ENCODE measurements around the gene INPP5A. TPM values are rescaled to one million over a fixed set of nuclear protein-coding genes. Genes with fewer than 3 reads are reported as not detected.

Gene INPP5A
- total RNA-seq, 2 donors from 2014 or later = 20.7 to 26.7 TPM

GRCh38 chr10:132728321-132728720, 190.7 kb downstream of the INPP5A start:
- Histone ChIP-seq H3K36me3 (ENCODE audit: control insufficient read depth, insufficient read depth, low read length) (no peaks in the 10 kb centered on the region), H3K9me3 (ENCODE audit: control insufficient read depth, low read length) (no peaks in the 10 kb centered on the region), H3K4me1 (ENCODE audit: control insufficient read depth, insufficient read depth, low read length) (no peaks in the 10 kb centered on the region), H3K9ac (ENCODE audit: extremely low read depth, low read length, poor library complexity, severe bottlenecking) (no peak overlapping the region), H3K4me3 (ENCODE audit: low read length) (no peak overlapping the region), H3K27ac (ENCODE audit: low read depth, low read length) (no peak overlapping the region), H3K27me3 (ENCODE audit: control insufficient read depth, insufficient read depth, low read length, poor library complexity, severe bottlenecking) (no peaks in the 10 kb centered on the region)
- TF ChIP-seq, protein P1, sequence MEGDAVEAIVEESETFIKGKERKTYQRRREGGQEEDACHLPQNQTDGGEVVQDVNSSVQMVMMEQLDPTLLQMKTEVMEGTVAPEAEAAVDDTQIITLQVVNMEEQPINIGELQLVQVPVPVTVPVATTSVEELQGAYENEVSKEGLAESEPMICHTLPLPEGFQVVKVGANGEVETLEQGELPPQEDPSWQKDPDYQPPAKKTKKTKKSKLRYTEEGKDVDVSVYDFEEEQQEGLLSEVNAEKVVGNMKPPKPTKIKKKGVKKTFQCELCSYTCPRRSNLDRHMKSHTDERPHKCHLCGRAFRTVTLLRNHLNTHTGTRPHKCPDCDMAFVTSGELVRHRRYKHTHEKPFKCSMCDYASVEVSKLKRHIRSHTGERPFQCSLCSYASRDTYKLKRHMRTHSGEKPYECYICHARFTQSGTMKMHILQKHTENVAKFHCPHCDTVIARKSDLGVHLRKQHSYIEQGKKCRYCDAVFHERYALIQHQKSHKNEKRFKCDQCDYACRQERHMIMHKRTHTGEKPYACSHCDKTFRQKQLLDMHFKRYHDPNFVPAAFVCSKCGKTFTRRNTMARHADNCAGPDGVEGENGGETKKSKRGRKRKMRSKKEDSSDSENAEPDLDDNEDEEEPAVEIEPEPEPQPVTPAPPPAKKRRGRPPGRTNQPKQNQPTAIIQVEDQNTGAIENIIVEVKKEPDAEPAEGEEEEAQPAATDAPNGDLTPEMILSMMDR (conservative IDR thresholded peaks at IDR 0.05) = no peak
- no peaks in the 10 kb centered on the region for H3K4me1 Mint-ChIP-seq
- no peak overlapping the region for H3K27ac Mint-ChIP-seq
- H3K27me3 Mint-ChIP-seq (ENCODE audit: insufficient read depth) = no peaks in the 10 kb centered on the region
- DNase-seq = no peak
- no peak overlapping the region for H3K4me3 Mint-ChIP-seq
- H3K9me3 Mint-ChIP-seq = no peaks in the 10 kb centered on the region
- WGBS, 2 experiments (ENCODE audit: insufficient coverage in 1 of 2, insufficient read length in 1 of 2) = 93 to 97% methylated on average over 18 to 19 of the region's 19 CpGs
- peaks cover 12% of the 10 kb centered on the region for H3K36me3 Mint-ChIP-seq (ENCODE audit: low read depth)

DNA sequence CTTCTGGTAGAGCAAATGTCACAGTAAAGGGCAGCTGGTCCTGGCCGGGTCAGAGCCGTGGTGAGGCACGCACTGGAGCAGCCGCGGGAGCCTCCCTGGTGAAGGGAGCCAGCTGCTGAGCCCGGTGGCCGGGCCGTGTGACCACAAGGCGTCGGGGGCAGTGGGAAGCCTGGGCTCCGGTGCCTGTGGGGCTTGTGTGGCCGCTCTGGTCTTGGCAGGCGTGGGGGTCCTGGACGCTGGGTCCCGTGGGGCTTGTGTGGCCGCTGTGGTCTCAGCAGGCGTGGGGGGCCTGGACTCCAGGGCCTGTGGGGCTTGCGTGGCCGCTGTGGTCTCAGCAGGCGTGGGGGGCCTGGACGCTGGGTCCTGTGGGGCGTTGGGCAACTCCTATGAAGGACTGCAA, 191.2 kb downstream of the INPP5A start:
- Histone ChIP-seq H3K9ac (ENCODE audit: extremely low read depth, low read length, poor library complexity, severe bottlenecking) (no peak overlapping the region), H3K9me3 (ENCODE audit: control insufficient read depth, low read length) (no peaks in the 10 kb centered on the region), H3K4me3 (ENCODE audit: low read length) (no peak overlapping the region), H3K27ac (ENCODE audit: low read depth, low read length) (no peak overlapping the region), H3K27me3 (ENCODE audit: control insufficient read depth, insufficient read depth, low read length, poor library complexity, severe bottlenecking) (no peaks in the 10 kb centered on the region), H3K36me3 (ENCODE audit: control insufficient read depth, insufficient read depth, low read length) (no peaks in the 10 kb centered on the region), H3K4me1 (ENCODE audit: control insufficient read depth, insufficient read depth, low read length) (no peaks in the 10 kb centered on the region)
- WGBS, 2 experiments (ENCODE audit: insufficient coverage in 1 of 2, insufficient read length in 1 of 2) = 94 to 98% methylated on average over 21 to 22 of the region's 22 CpGs
- no peak for DNase-seq
- TF ChIP-seq, protein P1 (conservative IDR thresholded peaks at IDR 0.05) = no peak
- H3K27ac Mint-ChIP-seq = no peak overlapping the region
- no peak overlapping the region for H3K4me3 Mint-ChIP-seq
- no peaks in the 10 kb centered on the region for H3K4me1 Mint-ChIP-seq
- H3K36me3 Mint-ChIP-seq (ENCODE audit: low read depth) = peaks cover 11% of the 10 kb centered on the region
- no peaks in the 10 kb centered on the region for H3K27me3 Mint-ChIP-seq (ENCODE audit: insufficient read depth)
- H3K9me3 Mint-ChIP-seq = no peaks in the 10 kb centered on the region

DNA sequence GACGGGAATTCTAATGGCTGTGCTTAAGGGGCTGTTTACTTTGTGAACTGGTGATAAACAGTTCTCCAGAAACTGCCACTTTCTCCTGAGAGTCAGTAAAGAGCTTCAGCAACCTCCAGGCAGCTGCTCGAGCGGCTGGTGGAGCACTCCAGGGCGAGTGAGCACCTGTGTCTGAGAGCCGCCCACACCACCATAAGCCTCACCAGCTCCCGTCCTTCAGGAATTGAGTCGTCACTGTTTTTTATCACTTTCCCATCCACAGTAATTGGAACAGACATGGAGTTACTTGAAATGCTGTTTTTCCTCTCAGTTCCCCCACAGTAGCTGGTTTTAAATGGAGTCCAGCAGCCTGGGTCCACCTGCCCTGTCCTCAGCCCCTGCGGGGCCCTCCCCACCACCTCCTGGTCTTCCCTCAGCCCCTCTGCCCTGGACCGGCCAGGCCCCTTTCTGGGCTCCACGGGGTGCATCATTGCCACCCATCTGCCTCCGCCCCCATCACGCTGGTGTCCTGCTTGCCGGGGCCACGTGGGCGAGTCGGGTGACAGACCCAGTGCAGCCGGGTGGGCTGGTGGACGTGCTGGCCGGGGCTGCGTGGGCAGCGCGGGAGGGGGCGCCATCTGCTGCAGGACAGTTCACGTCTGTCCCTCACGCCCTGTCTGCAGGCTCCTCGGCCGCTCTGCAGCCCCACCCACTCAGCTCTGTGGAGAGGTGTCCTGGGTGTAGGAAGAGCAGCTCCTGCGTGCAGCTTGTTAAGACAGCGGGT, 192.4 kb downstream of the INPP5A start:
- TF ChIP-seq, protein P1 (conservative IDR thresholded peaks at IDR 0.05) = no peak
- no peaks in the 10 kb centered on the region for H3K4me1 Mint-ChIP-seq
- H3K9ac ChIP-seq (ENCODE audit: extremely low read depth, low read length, poor library complexity, severe bottlenecking) = no peak overlapping the region

More for the DNA sequence above, 192.4 kb downstream of the INPP5A start:
- 92 to 95% methylated on average over 22 to 29 of the region's 29 CpGs for WGBS, 2 experiments (ENCODE audit: insufficient coverage in 1 of 2, insufficient read length in 1 of 2)
- Mint-ChIP-seq H3K27ac (no peak overlapping the region), H3K9me3 (no peaks in the 10 kb centered on the region), H3K4me3 (no peak overlapping the region), H3K27me3 (ENCODE audit: insufficient read depth) (no peaks in the 10 kb centered on the region), H3K36me3 (ENCODE audit: low read depth) (peaks cover 7% of the 10 kb centered on the region)
- DNase-seq = no peak
- H3K27me3 ChIP-seq (ENCODE audit: control insufficient read depth, insufficient read depth, low read length, poor library complexity, severe bottlenecking) = no peaks in the 10 kb centered on the region
- no peaks in the 10 kb centered on the region for H3K4me1 ChIP-seq (ENCODE audit: control insufficient read depth, insufficient read depth, low read length)
- H3K4me3 ChIP-seq (ENCODE audit: low read length) = no peak overlapping the region
- no peak overlapping the region for H3K27ac ChIP-seq (ENCODE audit: low read depth, low read length)
- no peaks in the 10 kb centered on the region for H3K36me3 ChIP-seq (ENCODE audit: control insufficient read depth, insufficient read depth, low read length)
- H3K9me3 ChIP-seq (ENCODE audit: control insufficient read depth, low read length) = no peaks in the 10 kb centered on the region
